ENCODE data around the gene GRM7. TPM values are rescaled to one million over a fixed set of nuclear protein-coding genes. Genes with fewer than 3 reads are reported as not detected.
A peak's percentile ranks its signal among the peaks of the same experiment; 100 is the strongest.

GRM7 gene
- total and polyA plus RNA-seq, 9 donors: 0.04 to 0.13 (median 0.10) TPM; not detected in 6

DNA sequence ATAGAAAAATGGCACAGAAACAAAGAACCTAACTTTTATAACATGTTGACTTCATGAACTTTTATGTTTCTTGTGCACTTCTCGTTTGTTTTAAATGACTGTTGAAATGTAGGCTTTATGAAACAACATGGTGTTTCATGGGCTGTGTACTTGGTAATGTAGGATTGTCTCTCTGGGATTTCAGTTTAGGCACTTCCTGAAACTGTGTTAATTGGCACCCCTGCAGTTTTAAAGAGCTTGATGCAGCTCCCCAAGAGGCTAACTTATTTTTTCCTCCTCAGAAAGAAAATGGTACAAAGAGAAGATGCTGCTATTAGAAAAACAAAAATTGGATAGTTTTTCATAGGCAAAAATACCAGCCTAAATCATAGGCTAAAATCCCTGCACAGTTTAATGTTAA lies 239.2 kb downstream of the GRM7 start:
- DNase-seq: no peak
- Histone ChIP-seq H3K9me3 (replicated peaks; ENCODE audit: control insufficient read depth, low read depth, low read length) (peaks cover 2% of the 10 kb centered on the region), H3K4me1 (ENCODE audit: control insufficient read depth, insufficient read depth, low read length) (no peaks in the 10 kb centered on the region), H3K27me3 (ENCODE audit: control insufficient read depth, insufficient read depth, low read length) (no peaks in the 10 kb centered on the region), H3K36me3 (ENCODE audit: control insufficient read depth, insufficient read depth, low read length) (no peaks in the 10 kb centered on the region), H3K27ac (ENCODE audit: low read length) (no peak overlapping the region), H3K4me3 (ENCODE audit: low read length) (no peak overlapping the region)
- no CpG with 5 or more reads among the region's 1 CpG for WGBS (ENCODE audit: insufficient coverage)

DNA sequence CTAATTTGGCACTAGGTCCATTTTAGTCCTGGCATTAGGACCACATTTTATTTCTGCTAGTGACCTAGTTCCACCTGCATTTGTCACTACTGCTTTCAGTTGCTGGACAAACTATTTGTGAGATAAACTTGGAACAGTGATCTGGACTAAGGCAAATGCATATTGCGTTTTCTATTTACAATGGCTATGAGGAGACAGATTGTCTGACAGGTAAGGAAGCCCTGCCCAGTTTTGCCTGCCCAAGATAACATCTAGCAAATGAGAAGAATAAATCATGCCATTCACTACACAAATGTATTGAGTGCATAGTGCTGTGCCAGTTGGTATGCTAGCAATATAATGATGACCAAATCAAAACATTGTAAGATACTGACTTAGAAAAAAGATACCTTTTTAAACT lies 245.7 kb downstream of the GRM7 start:
- Histone ChIP-seq H3K4me3 (ENCODE audit: low read length) (no peak overlapping the region), H3K36me3 (ENCODE audit: control insufficient read depth, insufficient read depth, low read length) (no peaks in the 10 kb centered on the region), H3K27me3 (ENCODE audit: control insufficient read depth, insufficient read depth, low read length) (no peaks in the 10 kb centered on the region), H3K4me1 (ENCODE audit: control insufficient read depth, insufficient read depth, low read length) (no peaks in the 10 kb centered on the region), H3K27ac (ENCODE audit: low read length) (no peak overlapping the region), H3K9me3 (replicated peaks; ENCODE audit: control insufficient read depth, low read depth, low read length) (no peaks in the 10 kb centered on the region)
- DNase-seq: no peak
- WGBS (ENCODE audit: insufficient coverage): no CpG with 5 or more reads among the region's 1 CpG

DNA sequence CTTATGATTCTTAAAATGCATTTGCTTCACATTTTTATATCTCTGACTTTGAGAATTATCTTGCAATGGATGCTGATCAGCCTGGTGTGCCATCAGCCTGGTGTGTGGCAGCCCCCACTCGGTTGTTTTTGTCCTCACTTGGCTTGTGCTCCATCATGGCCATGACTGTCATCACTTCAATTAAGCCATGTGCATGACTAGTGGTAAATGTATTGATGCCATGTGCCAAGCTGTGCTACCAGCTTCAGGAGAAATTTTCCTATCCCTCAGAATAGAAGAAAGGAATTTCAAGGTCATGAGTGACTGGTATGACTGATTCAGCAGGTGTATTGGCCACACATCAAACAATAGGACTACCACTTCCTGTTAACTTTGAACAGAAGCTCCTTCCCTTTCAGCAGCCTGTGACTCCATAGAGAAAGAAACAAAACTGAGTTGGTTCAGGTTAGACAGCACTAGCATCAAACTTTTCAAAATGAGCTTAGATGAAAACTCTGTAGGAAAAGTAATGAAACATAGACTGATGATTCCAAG lies 251.7 kb downstream of the GRM7 start:
- H3K27me3 ChIP-seq (ENCODE audit: control insufficient read depth, insufficient read depth, low read length): no peaks in the 10 kb centered on the region
- no peaks in the 10 kb centered on the region for H3K4me1 ChIP-seq (ENCODE audit: control insufficient read depth, insufficient read depth, low read length)
- H3K9me3 ChIP-seq (replicated peaks; ENCODE audit: control insufficient read depth, low read depth, low read length): no peaks in the 10 kb centered on the region
- DNase-seq: no peak
- H3K4me3 ChIP-seq (ENCODE audit: low read length): no peak overlapping the region
- H3K27ac ChIP-seq (ENCODE audit: low read length): no peak overlapping the region
- WGBS (ENCODE audit: insufficient coverage): no CpG with 5 or more reads among the region's 1 CpG
- H3K36me3 ChIP-seq (ENCODE audit: control insufficient read depth, insufficient read depth, low read length): no peaks in the 10 kb centered on the region

DNA sequence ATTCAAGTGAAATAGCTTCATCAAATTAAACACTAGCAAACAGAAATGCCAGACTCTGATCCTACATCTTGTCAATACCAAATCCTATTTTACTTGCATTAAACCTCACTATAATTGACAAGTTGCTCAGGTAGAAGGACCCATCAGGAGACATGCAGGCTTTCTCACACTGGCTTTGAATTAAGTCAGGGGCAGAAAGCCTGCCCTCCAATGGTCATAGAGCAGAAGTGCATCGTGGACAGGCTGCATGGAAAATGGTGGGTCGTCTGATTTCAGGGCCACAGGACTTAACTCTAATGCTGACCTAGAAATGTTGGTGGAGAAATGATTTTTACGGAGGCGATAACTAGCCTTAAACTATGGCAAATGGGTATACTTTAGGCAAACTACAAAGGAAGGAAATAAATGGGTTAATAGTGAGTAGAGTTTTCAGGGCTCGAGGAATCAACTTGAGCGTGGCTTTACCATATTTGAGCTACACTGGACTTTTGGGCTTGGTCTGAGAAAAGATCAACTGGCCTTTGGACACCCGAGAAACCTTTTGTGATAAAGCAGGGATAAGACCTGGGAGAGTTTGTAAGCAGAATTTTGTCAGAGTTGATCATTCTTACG lies 283.9 kb downstream of the GRM7 start:
- Histone ChIP-seq H3K4me3 (ENCODE audit: low read length) (no peak overlapping the region), H3K4me1 (ENCODE audit: control insufficient read depth, insufficient read depth, low read length) (no peaks in the 10 kb centered on the region), H3K9me3 (replicated peaks; ENCODE audit: control insufficient read depth, low read depth, low read length) (no peaks in the 10 kb centered on the region), H3K27me3 (ENCODE audit: control insufficient read depth, insufficient read depth, low read length) (no peaks in the 10 kb centered on the region), H3K36me3 (ENCODE audit: control insufficient read depth, insufficient read depth, low read length) (no peaks in the 10 kb centered on the region), H3K27ac (ENCODE audit: low read length) (no peak overlapping the region)
- no peak for DNase-seq
- 67% methylated on average over 7 of the region's 8 CpGs for WGBS (ENCODE audit: insufficient coverage)

DNA sequence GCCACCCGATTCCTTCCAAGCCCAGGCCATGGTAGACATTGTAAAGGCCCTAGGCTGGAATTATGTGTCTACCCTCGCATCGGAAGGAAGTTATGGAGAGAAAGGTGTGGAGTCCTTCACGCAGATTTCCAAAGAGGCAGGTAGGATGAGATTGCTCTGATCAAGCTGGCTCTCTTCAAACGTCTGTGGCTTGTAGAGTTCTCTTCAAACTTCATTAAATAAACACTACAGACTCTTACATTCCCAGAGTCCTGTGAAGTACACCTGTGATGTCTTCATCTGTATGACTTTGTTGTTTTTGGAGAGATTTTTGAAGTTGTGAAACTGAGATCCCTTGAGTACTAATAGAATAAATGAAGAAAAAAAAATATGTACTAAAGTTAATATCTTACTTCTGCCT lies 285.6 kb downstream of the GRM7 start:
- H3K4me1 ChIP-seq (ENCODE audit: control insufficient read depth, insufficient read depth, low read length): no peaks in the 10 kb centered on the region
- no peaks in the 10 kb centered on the region for H3K36me3 ChIP-seq (ENCODE audit: control insufficient read depth, insufficient read depth, low read length)
- H3K4me3 ChIP-seq (ENCODE audit: low read length): no peak overlapping the region
- H3K27me3 ChIP-seq (ENCODE audit: control insufficient read depth, insufficient read depth, low read length): no peaks in the 10 kb centered on the region
- no peak for DNase-seq
- no peak overlapping the region for H3K27ac ChIP-seq (ENCODE audit: low read length)
- H3K9me3 ChIP-seq (replicated peaks; ENCODE audit: control insufficient read depth, low read depth, low read length): no peaks in the 10 kb centered on the region
- no CpG with 5 or more reads among the region's 5 CpGs for WGBS (ENCODE audit: insufficient coverage)

GRCh38 chr3:7158516-7158915 lies 297.6 kb downstream of the GRM7 start:
- DNase-seq: no peak
- H3K4me3 ChIP-seq (ENCODE audit: low read length): no peak overlapping the region
- WGBS (ENCODE audit: insufficient coverage): no CpG with 5 or more reads among the region's 2 CpGs
- no peaks in the 10 kb centered on the region for H3K36me3 ChIP-seq (ENCODE audit: control insufficient read depth, insufficient read depth, low read length)
- H3K9me3 ChIP-seq (replicated peaks; ENCODE audit: control insufficient read depth, low read depth, low read length): no peaks in the 10 kb centered on the region
- no peaks in the 10 kb centered on the region for H3K27me3 ChIP-seq (ENCODE audit: control insufficient read depth, insufficient read depth, low read length)
- H3K4me1 ChIP-seq (ENCODE audit: control insufficient read depth, insufficient read depth, low read length): no peaks in the 10 kb centered on the region
- H3K27ac ChIP-seq (ENCODE audit: low read length): no peak overlapping the region

DNA sequence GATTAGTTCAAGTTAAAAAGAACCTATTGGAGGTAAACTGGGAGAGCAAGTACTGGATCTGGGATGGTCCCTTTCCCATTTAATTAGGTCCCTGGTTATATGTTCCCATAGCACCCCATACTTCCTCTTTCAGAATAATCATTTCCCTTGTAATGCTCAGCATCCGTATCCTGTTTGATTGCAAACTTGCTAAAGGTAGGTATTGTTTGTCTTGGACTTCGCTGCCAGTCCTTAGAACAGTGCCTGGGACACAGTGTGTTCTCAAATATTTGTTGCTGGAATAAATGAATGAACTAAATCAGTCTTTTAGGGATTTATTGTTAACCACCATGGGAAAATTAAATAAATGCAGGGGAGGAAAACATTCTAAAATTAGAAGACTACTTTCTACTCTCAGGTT lies 299.8 kb downstream of the GRM7 start:
- no peak for DNase-seq
- Histone ChIP-seq H3K4me3 (ENCODE audit: low read length) (no peak overlapping the region), H3K27me3 (ENCODE audit: control insufficient read depth, insufficient read depth, low read length) (no peaks in the 10 kb centered on the region), H3K27ac (ENCODE audit: low read length) (no peak overlapping the region), H3K9me3 (replicated peaks; ENCODE audit: control insufficient read depth, low read depth, low read length) (no peaks in the 10 kb centered on the region), H3K36me3 (ENCODE audit: control insufficient read depth, insufficient read depth, low read length) (no peaks in the 10 kb centered on the region), H3K4me1 (ENCODE audit: control insufficient read depth, insufficient read depth, low read length) (no peaks in the 10 kb centered on the region)
- 100% methylated on average over 1 of the region's 2 CpGs for WGBS (ENCODE audit: insufficient coverage)

- no peaks in the 10 kb centered on the region for H3K27me3 ChIP-seq (ENCODE audit: control insufficient read depth, insufficient read depth, low read length)
- no peaks in the 10 kb centered on the region for H3K4me1 ChIP-seq (ENCODE audit: control insufficient read depth, insufficient read depth, low read length)
- DNase-seq: peak; percentile 63
- no peaks in the 10 kb centered on the region for H3K36me3 ChIP-seq (ENCODE audit: control insufficient read depth, insufficient read depth, low read length)
- H3K27ac ChIP-seq (ENCODE audit: low read length): no peak overlapping the region
- WGBS (ENCODE audit: insufficient coverage): 58% methylated on average over 2 of the region's 4 CpGs
- H3K4me3 ChIP-seq (ENCODE audit: low read length): no peak overlapping the region
- H3K9me3 ChIP-seq (replicated peaks; ENCODE audit: control insufficient read depth, low read depth, low read length): no peaks in the 10 kb centered on the region
Measured at GRCh38 chr3:7166460-7166859, 305.5 kb downstream of the GRM7 start.

GRCh38 chr3:7171493-7171892 lies 310.6 kb downstream of the GRM7 start:
- no CpG with 5 or more reads among the region's 4 CpGs for WGBS (ENCODE audit: insufficient coverage)

GRCh38 chr3:7172996-7173395 lies 312.1 kb downstream of the GRM7 start:
- H3K27ac ChIP-seq (ENCODE audit: low read length): no peak overlapping the region
- no peak overlapping the region for H3K4me3 ChIP-seq (ENCODE audit: low read length)
- H3K4me1 ChIP-seq (ENCODE audit: control insufficient read depth, insufficient read depth, low read length): no peaks in the 10 kb centered on the region
- 0% methylated on average over 1 of the region's 4 CpGs for WGBS (ENCODE audit: insufficient coverage)
- H3K9me3 ChIP-seq (replicated peaks; ENCODE audit: control insufficient read depth, low read depth, low read length): no peaks in the 10 kb centered on the region
- H3K27me3 ChIP-seq (ENCODE audit: control insufficient read depth, insufficient read depth, low read length): no peaks in the 10 kb centered on the region
- H3K36me3 ChIP-seq (ENCODE audit: control insufficient read depth, insufficient read depth, low read length): no peaks in the 10 kb centered on the region
- no peak for DNase-seq

More at GRCh38 chr3:7171493-7171892, 310.6 kb downstream of the GRM7 start:
- Histone ChIP-seq H3K4me1 (ENCODE audit: control insufficient read depth, insufficient read depth, low read length) (no peaks in the 10 kb centered on the region), H3K27me3 (ENCODE audit: control insufficient read depth, insufficient read depth, low read length) (no peaks in the 10 kb centered on the region), H3K27ac (ENCODE audit: low read length) (no peak overlapping the region), H3K4me3 (ENCODE audit: low read length) (no peak overlapping the region), H3K9me3 (replicated peaks; ENCODE audit: control insufficient read depth, low read depth, low read length) (no peaks in the 10 kb centered on the region), H3K36me3 (ENCODE audit: control insufficient read depth, insufficient read depth, low read length) (no peaks in the 10 kb centered on the region)
- DNase-seq: no peak

- Histone ChIP-seq H3K4me1 (ENCODE audit: control insufficient read depth, insufficient read depth, low read length) (no peaks in the 10 kb centered on the region), H3K9me3 (replicated peaks; ENCODE audit: control insufficient read depth, low read depth, low read length) (no peaks in the 10 kb centered on the region), H3K36me3 (ENCODE audit: control insufficient read depth, insufficient read depth, low read length) (no peaks in the 10 kb centered on the region), H3K4me3 (ENCODE audit: low read length) (no peak overlapping the region), H3K27me3 (ENCODE audit: control insufficient read depth, insufficient read depth, low read length) (no peaks in the 10 kb centered on the region), H3K27ac (ENCODE audit: low read length) (no peak overlapping the region)
- DNase-seq: no peak
- WGBS (ENCODE audit: insufficient coverage): no CpG with 5 or more reads among the region's 1 CpG
Measured at GRCh38 chr3:7188551-7188950, 327.6 kb downstream of the GRM7 start.
